Measurements from ENCODE around the gene ANKDD1B. TPM values are rescaled to one million over a fixed set of nuclear protein-coding genes. Genes with fewer than 3 reads are reported as not detected.

Gene ANKDD1B
- total and polyA plus RNA-seq, 2 experiments from 2014 or later, result 0.40 to 0.73 TPM

GRCh38 chr5:75677607-75678006 is 66.4 kb downstream of the ANKDD1B start:
- H3K79me2 ChIP-seq (replicated peaks; ENCODE audit: insufficient read depth), result no peaks in the 10 kb centered on the region
- no peaks in the 10 kb centered on the region for H3K27me3 Mint-ChIP-seq (ENCODE audit: insufficient read depth, low read depth, poor library complexity)
- no peak for DNase-seq (ENCODE audit: low spot score)
- ATAC-seq, result no peak
- no peaks in the 10 kb centered on the region for H3F3A ChIP-seq (replicated peaks; ENCODE audit: low read depth)
- TF ChIP-seq CTCF (conservative IDR thresholded peaks at IDR 0.05; ENCODE audit: low read depth in 2 of 2), result no peak
- no peak for TF ChIP-seq ZNF114 (CRISPR knock-in tag; IDR thresholded peaks at IDR 0.05)
- TF ChIP-seq CREB1 (CRISPR knock-in tag; IDR thresholded peaks at IDR 0.05; ENCODE audit: low read depth), result no peak
- TF ChIP-seq ZNF331 (CRISPR knock-in tag; IDR thresholded peaks at IDR 0.05; ENCODE audit: low read depth), result no peak
- no peak for TF ChIP-seq NANOG (IDR thresholded peaks at IDR 0.05; ENCODE audit: borderline replicate concordance)
- TF ChIP-seq STAT1 (IDR thresholded peaks at IDR 0.05; ENCODE audit: unreplicated experiment), result no peak
- TF ChIP-seq ZNF462 (CRISPR knock-in tag; IDR thresholded peaks at IDR 0.05), result no peak
- TF ChIP-seq EZH2phosphoT487 (IDR thresholded peaks at IDR 0.05; ENCODE audit: unreplicated experiment), result no peak
- no peak for TF ChIP-seq ETS1 (IDR thresholded peaks at IDR 0.05)
- no peak for TF ChIP-seq EZH2 (IDR thresholded peaks at IDR 0.05; ENCODE audit: low read depth, unreplicated experiment)
- no peak for TF ChIP-seq POLR2AphosphoS5 (IDR thresholded peaks at IDR 0.05; ENCODE audit: low read depth)
- TF ChIP-seq REST (IDR thresholded peaks at IDR 0.05; ENCODE audit: unreplicated experiment), result no peak
- no peak for TF ChIP-seq JUNB (IDR thresholded peaks at IDR 0.05; ENCODE audit: unreplicated experiment)
- no peak overlapping the region for H2AFZ ChIP-seq
- no peaks in the 10 kb centered on the region for H3K36me3 ChIP-seq (ENCODE audit: insufficient read depth)
- H3K9me2 ChIP-seq (ENCODE audit: insufficient read depth), result no peaks in the 10 kb centered on the region
- no peaks in the 10 kb centered on the region; the same call in 1 of the 2 replicates for H4K20me1 ChIP-seq (replicated peaks; ENCODE audit: insufficient read depth)
- H3K4me3 ChIP-seq, result no peak overlapping the region
- H3K27ac Mint-ChIP-seq, result no peak overlapping the region
- no peaks in the 10 kb centered on the region for H3K27me3 ChIP-seq (ENCODE audit: insufficient read depth)
- H3K4me2 ChIP-seq, result no peak overlapping the region
- H3K4me1 ChIP-seq (ENCODE audit: insufficient read depth), result no peaks in the 10 kb centered on the region
- no peaks in the 10 kb centered on the region for H3K9me3 Mint-ChIP-seq
- no peak overlapping the region for H3K4me3 Mint-ChIP-seq
- H3K27ac ChIP-seq (ENCODE audit: low read depth), result no peak overlapping the region
- no peaks in the 10 kb centered on the region; the same call in 2 of the 3 replicates for H3K36me3 Mint-ChIP-seq (ENCODE audit: low read depth)
- H3K4me1 Mint-ChIP-seq, result no peaks in the 10 kb centered on the region

All from GM23338 (cell line).